PFSK-1 (cell line): ENCODE data around the gene LGALSL.

Experiments used
- FOXP2 ChIP-seq: optimal IDR thresholded peaks from 2 replicates; pipeline ENCODE3; 2011; ENCODE audit warnings: borderline replicate concordance, control low read depth, inconsistent platforms; ENCODE audit not compliant: insufficient read depth; ENCODE audit errors: extremely low read length, extremely low read depth
- POLR2AphosphoS5 ChIP-seq: IDR thresholded peaks from 2 replicates; pipeline ENCODE4 v1.6.1; 2012; ENCODE audit warnings: low read depth, mild to moderate bottlenecking, control low read depth, low read length, moderate library complexity
- SIN3A ChIP-seq: IDR thresholded peaks from 2 replicates; pipeline ENCODE4 v1.6.1; 2012; ENCODE audit warnings: mild to moderate bottlenecking, low read length, moderate library complexity, borderline replicate concordance; ENCODE audit not compliant: insufficient read depth
- TAF1 ChIP-seq: IDR thresholded peaks from 2 replicates; pipeline ENCODE4 v1.6.1; 2012; ENCODE audit warnings: low read length, control low read depth, borderline replicate concordance; ENCODE audit not compliant: insufficient read depth
- TF ChIP-seq, protein P1 (sequence below), 2 experiments: IDR thresholded peaks; 2 replicates each; pipeline versions ENCODE4 v1.6.1 to v1.8.0; 2011 to 2012; ENCODE audit warnings: low read depth in 2 of 2, low read length in 2 of 2, control low read depth in 1 of 2, inconsistent platforms in 1 of 2, mild to moderate bottlenecking in 1 of 2, moderate library complexity in 1 of 2; ENCODE audit not compliant: insufficient read depth in 1 of 2

Gene LGALSL

DNA sequence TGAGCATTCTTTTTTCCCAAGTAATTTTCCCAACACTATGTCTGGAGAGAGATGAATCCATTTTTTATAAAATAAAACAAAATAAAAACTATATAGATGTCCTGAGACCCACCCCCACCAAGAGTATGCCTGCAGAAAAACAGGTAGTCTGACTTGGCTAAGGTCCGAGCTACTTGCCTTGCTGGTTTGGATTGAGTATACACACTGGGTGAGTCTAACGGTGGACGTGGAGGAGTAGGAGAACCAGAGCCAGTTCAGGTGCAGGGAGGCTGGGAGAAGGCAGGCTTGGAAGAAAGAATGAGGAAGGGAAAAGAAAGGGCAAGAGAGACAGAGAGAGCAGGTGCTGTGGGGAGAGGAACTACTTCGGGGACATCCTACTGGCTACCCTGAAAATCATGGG, 48.9 kb downstream of the LGALSL start:
- TF ChIP-seq, protein P1, sequence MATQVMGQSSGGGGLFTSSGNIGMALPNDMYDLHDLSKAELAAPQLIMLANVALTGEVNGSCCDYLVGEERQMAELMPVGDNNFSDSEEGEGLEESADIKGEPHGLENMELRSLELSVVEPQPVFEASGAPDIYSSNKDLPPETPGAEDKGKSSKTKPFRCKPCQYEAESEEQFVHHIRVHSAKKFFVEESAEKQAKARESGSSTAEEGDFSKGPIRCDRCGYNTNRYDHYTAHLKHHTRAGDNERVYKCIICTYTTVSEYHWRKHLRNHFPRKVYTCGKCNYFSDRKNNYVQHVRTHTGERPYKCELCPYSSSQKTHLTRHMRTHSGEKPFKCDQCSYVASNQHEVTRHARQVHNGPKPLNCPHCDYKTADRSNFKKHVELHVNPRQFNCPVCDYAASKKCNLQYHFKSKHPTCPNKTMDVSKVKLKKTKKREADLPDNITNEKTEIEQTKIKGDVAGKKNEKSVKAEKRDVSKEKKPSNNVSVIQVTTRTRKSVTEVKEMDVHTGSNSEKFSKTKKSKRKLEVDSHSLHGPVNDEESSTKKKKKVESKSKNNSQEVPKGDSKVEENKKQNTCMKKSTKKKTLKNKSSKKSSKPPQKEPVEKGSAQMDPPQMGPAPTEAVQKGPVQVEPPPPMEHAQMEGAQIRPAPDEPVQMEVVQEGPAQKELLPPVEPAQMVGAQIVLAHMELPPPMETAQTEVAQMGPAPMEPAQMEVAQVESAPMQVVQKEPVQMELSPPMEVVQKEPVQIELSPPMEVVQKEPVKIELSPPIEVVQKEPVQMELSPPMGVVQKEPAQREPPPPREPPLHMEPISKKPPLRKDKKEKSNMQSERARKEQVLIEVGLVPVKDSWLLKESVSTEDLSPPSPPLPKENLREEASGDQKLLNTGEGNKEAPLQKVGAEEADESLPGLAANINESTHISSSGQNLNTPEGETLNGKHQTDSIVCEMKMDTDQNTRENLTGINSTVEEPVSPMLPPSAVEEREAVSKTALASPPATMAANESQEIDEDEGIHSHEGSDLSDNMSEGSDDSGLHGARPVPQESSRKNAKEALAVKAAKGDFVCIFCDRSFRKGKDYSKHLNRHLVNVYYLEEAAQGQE (IDR thresholded peaks at IDR 0.05; ENCODE audit: insufficient read depth in 1 of 2, low read depth in 2 of 2, low read length in 2 of 2), result no peak
- TF ChIP-seq FOXP2 (no peak), TAF1 (no peak), SIN3A (no peak), POLR2AphosphoS5 (no peak)

DNA sequence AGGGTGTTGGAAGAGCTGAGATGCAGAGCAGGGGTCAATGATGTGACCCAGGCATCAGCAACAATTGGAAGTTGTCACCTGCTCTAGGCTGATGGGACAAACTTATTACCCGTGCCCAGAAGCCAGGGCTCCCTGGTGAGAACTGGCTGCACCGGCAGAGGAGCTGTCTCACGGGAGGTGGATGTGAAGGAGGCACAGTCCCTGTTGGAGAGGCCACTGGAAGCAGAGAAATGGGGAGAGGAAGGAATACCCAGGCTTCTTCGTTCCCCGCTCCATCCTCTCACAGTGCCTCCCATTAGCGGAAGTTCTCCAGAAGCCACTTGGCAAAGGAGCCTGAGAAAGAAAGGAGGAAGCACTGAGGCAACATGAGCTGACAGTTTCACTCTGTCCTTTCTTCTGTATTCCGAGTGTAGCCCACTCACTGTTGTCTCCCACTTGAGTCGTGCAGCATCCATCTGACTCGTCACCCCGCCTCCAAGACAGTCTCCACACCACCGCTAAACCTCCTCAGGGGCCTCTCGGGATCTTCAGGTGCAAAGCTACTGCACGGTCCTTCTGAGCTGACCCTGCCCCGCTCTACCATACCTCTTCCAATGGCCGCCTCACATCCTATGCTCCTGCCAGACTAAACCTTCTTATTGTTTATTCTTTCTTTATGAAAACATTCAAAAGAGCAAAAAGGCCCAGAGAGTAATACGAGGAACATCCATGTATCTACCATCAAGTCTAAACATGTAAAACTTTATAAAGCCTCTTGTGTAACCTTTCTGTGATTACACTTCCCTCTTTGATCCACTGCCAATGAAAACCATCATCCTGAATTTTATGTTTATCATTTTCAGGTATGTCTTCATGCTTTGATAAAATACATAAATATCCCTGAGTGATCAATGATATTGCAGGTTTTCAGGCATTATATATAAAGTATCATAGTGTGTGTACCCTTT, 51.1 kb downstream of the LGALSL start:
- TF ChIP-seq SIN3A (no peak), POLR2AphosphoS5 (no peak), TAF1 (no peak), FOXP2 (no peak)
- TF ChIP-seq, protein P1 (IDR thresholded peaks at IDR 0.05; ENCODE audit: insufficient read depth in 1 of 2, low read depth in 2 of 2, low read length in 2 of 2), result no peak

DNA sequence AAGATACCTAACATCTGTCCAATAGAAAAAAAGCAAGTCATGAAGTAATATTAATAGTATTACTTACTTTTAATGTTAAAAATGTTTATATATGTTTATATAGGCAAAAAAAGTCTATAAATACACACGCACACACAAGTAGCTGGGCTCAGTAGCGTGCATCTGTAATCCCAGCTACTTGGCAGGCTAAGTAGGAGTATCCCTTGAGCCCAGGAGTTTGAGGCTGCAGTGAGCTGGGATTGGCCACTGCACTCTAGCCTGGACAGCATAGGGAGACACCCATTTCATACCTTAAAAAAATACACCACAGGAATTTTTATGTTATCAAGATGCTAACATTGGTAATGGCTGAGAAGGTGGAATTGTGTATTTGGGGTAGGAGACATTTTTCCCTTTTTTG, 52.7 kb downstream of the LGALSL start:
- TF ChIP-seq FOXP2, result no peak
- TF ChIP-seq TAF1, result no peak
- TF ChIP-seq, protein P1 (IDR thresholded peaks at IDR 0.05; ENCODE audit: insufficient read depth in 1 of 2, low read depth in 2 of 2, low read length in 2 of 2), result no peak
- no peak for TF ChIP-seq SIN3A
- TF ChIP-seq POLR2AphosphoS5, result no peak
